B cell (primary cell): ENCODE data around the gene GPR89A.

Experiments used
- CTCF ChIP-seq: fragments of 200-600 bp; IDR thresholded peaks from one replicate; pipeline ENCODE4 v1.8.0; 2022; ENCODE audit warnings: antibody characterized with exemption, mild to moderate bottlenecking
- EZH2 ChIP-seq: IDR thresholded peaks from 2 replicates; pipeline ENCODE4 v1.6.1; 2012; ENCODE audit warnings: borderline replicate concordance, low read depth, mild to moderate bottlenecking, moderate library complexity, low read length; ENCODE audit not compliant: insufficient read depth, poor library complexity, severe bottlenecking

- TF ChIP-seq CTCF (no peak), EZH2 (no peak)
Measured at GRCh38 chr1:145702826-145703225, 95.0 kb downstream of the GPR89A start.
